HG03439 (cell line): ENCODE results near the gene GNS.

ENCODE experiments used
- ATAC-seq: cut with Tn5 transposase; IDR thresholded peaks from one replicate; pipeline ENCODE4 v1.9.1; 2021; ENCODE audit warnings: mild to moderate bottlenecking, moderate library complexity; ENCODE audit not compliant: unreplicated experiment

GNS gene

GRCh38 chr12:64739778-64740177 is 19.4 kb downstream of the GNS start:
- no peak for ATAC-seq

GRCh38 chr12:64737539-64737938 is 21.7 kb downstream of the GNS start:
- no peak for ATAC-seq

- no peak for ATAC-seq
Measured at GRCh38 chr12:64736771-64737170, 22.4 kb downstream of the GNS start.

- no peak for ATAC-seq
Measured at GRCh38 chr12:64735442-64735841, 23.8 kb downstream of the GNS start.

GRCh38 chr12:64733857-64734256 is 25.3 kb downstream of the GNS start:
- ATAC-seq = no peak

- ATAC-seq = no peak
Measured at GRCh38 chr12:64731683-64732082, 27.5 kb downstream of the GNS start.

- no peak for ATAC-seq
Measured at GRCh38 chr12:64730588-64730969, 28.6 kb downstream of the GNS start.

- ATAC-seq = no peak
Measured at GRCh38 chr12:64729909-64730587, 29.2 kb downstream of the GNS start.

- ATAC-seq = no peak
Measured at GRCh38 chr12:64724201-64724745, 34.9 kb downstream of the GNS start.

- no peak for ATAC-seq
Measured at GRCh38 chr12:64723630-64724029, 35.6 kb downstream of the GNS start.

- ATAC-seq = no peak
Measured at GRCh38 chr12:64722835-64723234, 36.4 kb downstream of the GNS start.

GRCh38 chr12:64720884-64721283 is 38.3 kb downstream of the GNS start:
- no peak for ATAC-seq

GRCh38 chr12:64718649-64719048 is 40.6 kb downstream of the GNS start:
- no peak for ATAC-seq

- ATAC-seq = no peak
Measured at GRCh38 chr12:64716839-64717455, 42.3 kb downstream of the GNS start.

- ATAC-seq = no peak
Measured at GRCh38 chr12:64716371-64716770, 42.8 kb downstream of the GNS start.

GRCh38 chr12:64714551-64714968 is 44.6 kb downstream of the GNS start:
- ATAC-seq = peak; percentile 69

- no peak for ATAC-seq
Measured at GRCh38 chr12:64713376-64713775, 45.8 kb downstream of the GNS start.

- no peak for ATAC-seq
Measured at GRCh38 chr12:64709429-64709828, 49.8 kb downstream of the GNS start.

- ATAC-seq = no peak
Measured at GRCh38 chr12:64707926-64708325, 51.3 kb downstream of the GNS start.

- ATAC-seq = no peak
Measured at GRCh38 chr12:64707362-64707761, 51.8 kb downstream of the GNS start.

- no peak for ATAC-seq
Measured at GRCh38 chr12:64706857-64707256, 52.3 kb downstream of the GNS start.

- ATAC-seq = no peak
Measured at GRCh38 chr12:64706306-64706705, 52.9 kb downstream of the GNS start.

GRCh38 chr12:64701283-64701682 is 57.9 kb downstream of the GNS start:
- no peak for ATAC-seq
